Psoas muscle (tissue), 8 donors: ENCODE results near the gene NEK6. TPM values are rescaled to one million over a fixed set of nuclear protein-coding genes. Genes with fewer than 3 reads are reported as not detected.

Experiments used
- ATAC-seq, 4 donors: fragments of 200-7000 bp; cut with Tn5 transposase; one replicate each; pipeline ENCODE4 v1.9.1; 2020; ENCODE audit warnings: moderate library complexity in 3 of 4, mild to moderate bottlenecking in 2 of 4
- DNase-seq, 2 donors: peaks; one replicate each; pipeline ENCODE4 v3.0.0-alpha.2; 2020
- H3K27ac ChIP-seq: fragments of 200-600 bp; one replicate; pipeline ENCODE4 v1.8.0; 2022
- H3K27me3 ChIP-seq, 3 donors: fragments of 200-600 bp in 1 of 3; one replicate each; pipeline versions ENCODE4 v1.6.1 to v1.8.0; 2013 to 2022; ENCODE audit warnings: low read length in 2 of 3, mild to moderate bottlenecking in 2 of 3, moderate library complexity in 1 of 3; ENCODE audit not compliant: insufficient read depth in 3 of 3
- H3K36me3 ChIP-seq, 2 donors: fragments of 200-600 bp in 1 of 2; one replicate each; pipeline versions ENCODE4 v1.6.1 to v1.8.0; 2013 to 2022; ENCODE audit warnings: low read depth in 1 of 2, mild to moderate bottlenecking in 1 of 2, moderate library complexity in 1 of 2; ENCODE audit not compliant: insufficient read depth in 1 of 2
- H3K4me1 ChIP-seq: fragments of 200-600 bp; one replicate; pipeline ENCODE4 v1.8.0; 2022
- H3K4me3 ChIP-seq: fragments of 200-600 bp; one replicate; pipeline ENCODE4 v1.8.0; 2022; ENCODE audit warnings: mild to moderate bottlenecking
- H3K9me3 ChIP-seq: fragments of 200-600 bp; one replicate; pipeline ENCODE4 v1.8.0; 2022
- WGBS, 3 donors: extraction: QIAGEN DNeasy Blood & Tissue Kit; methylation state at CpG; one replicate each; pipeline versions ENCODE4 v1.1.6 to v1.1.7; 2013; 5-methylcytosine and 5-hydroxymethylcytosine counted together
- intact Hi-C, 2 donors: fragments of 100-400 bp; cut with DNase I; formaldehyde crosslinking; loops; one replicate each; pipeline versions ENCODE4 v1.11.0 to v1.14.2; 2022
- polyA plus RNA-seq, 3 donors: library from polyadenylated mRNA; stranded (reverse); fragments of 200-250 nt; gene quantifications; one replicate each; pipeline ENCODE4 v1.2.3, GENCODE V29; 2013
- total RNA-seq, 4 donors: library from RNA; stranded (reverse); fragmentation: NEBNext Ultra II Directional in 2 of 4; extraction: Animal tissue kit (Norgen Biotek cat#: 25700) in 2 of 4; gene quantifications; one replicate each; pipeline versions ENCODE4 v1.2.1 to v1.2.4, GENCODE V29; 2021 to 2023
- TF ChIP-seq, protein P1 (sequence below): fragments of 200-600 bp; IDR thresholded peaks from one replicate; pipeline ENCODE4 v1.8.0; 2022; ENCODE audit warnings: antibody characterized with exemption
- donor health status: healthy with polysubstance abuse.
- donor health status: DM: no; HTN: no; CAD: no; lungs with moderate emphysema.
- donor health status: Bipolar disorder and iron deficiency.
- donor health status: healthy.
- donor health status: DM: yes; HTN: yes; CAD: no.
- donor health status: DM: no; HTN: no; CAD: no.
- donor health status: DM: no; HTN: no; CAD: no.
- donor health status: DM: yes; HTN: yes; CAD: no.

Gene NEK6
- total and polyA plus RNA-seq, 7 donors = 2.0 to 16.0 (median 5.3) TPM

DNA sequence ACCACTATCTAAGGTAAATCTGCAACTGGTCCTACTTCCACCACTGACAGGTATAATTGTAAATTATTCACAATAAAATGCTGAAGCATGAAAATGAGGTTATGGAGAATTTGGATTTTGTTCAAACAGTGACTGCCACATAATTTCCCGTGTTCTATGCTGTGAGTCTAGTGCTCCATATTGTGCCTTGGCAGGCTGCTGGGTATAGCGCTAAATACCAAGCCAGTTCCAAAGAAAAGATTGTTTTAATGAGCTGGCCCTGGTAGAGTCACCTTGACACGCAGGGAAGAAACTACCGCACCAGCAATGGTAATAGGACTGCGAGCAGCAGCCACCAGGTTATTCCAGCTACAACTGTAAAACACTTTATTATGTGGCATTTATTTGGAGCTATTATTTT, 127.1 kb downstream of the NEK6 start:
- 74 to 80% (median 74%) methylated on average over 5 of the region's 5 CpGs for whole genome bisulfite sequencing, 3 donors
- TF ChIP-seq, protein P1, sequence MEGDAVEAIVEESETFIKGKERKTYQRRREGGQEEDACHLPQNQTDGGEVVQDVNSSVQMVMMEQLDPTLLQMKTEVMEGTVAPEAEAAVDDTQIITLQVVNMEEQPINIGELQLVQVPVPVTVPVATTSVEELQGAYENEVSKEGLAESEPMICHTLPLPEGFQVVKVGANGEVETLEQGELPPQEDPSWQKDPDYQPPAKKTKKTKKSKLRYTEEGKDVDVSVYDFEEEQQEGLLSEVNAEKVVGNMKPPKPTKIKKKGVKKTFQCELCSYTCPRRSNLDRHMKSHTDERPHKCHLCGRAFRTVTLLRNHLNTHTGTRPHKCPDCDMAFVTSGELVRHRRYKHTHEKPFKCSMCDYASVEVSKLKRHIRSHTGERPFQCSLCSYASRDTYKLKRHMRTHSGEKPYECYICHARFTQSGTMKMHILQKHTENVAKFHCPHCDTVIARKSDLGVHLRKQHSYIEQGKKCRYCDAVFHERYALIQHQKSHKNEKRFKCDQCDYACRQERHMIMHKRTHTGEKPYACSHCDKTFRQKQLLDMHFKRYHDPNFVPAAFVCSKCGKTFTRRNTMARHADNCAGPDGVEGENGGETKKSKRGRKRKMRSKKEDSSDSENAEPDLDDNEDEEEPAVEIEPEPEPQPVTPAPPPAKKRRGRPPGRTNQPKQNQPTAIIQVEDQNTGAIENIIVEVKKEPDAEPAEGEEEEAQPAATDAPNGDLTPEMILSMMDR = no peak
- H3K4me3 ChIP-seq = no peak overlapping the region
- no peak overlapping the region for H3K27ac ChIP-seq
- no peaks in the 10 kb centered on the region for H3K27me3 ChIP-seq
- DNase-seq (no peak), ATAC-seq (no peak)
- intact Hi-C loops = no loop called here
- H3K36me3 ChIP-seq = peaks cover 5 to 29% of the 10 kb centered on the region in 2 donors
- H3K9me3 ChIP-seq = no peaks in the 10 kb centered on the region
- peaks cover 20% of the 10 kb centered on the region for H3K4me1 ChIP-seq

DNA sequence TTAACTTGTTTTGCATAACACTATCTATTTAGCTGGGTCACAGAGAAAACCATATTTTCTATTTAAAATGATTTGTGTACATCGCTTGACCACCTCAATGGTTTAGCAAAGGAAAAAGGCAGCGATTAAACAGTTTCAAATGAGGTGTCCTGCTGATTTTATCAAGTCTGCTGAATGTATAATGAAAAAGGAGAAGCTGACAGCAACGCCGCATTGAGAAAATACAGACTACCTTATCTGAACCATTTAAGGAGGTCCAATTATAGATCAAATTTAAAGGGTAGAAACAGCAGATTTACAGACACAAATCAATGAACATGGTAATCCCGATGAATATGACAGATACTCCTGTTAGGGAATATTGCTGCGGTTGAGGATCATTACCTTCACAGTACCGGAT, 127.9 kb downstream of the NEK6 start:
- no peak overlapping the region for H3K27ac ChIP-seq
- H3K4me1 ChIP-seq = peaks cover 22% of the 10 kb centered on the region
- 83 to 96% (median 89%) methylated on average over 7 of the region's 7 CpGs for WGBS, 3 donors
- no peaks in the 10 kb centered on the region for H3K9me3 ChIP-seq
- no peaks in the 10 kb centered on the region for H3K27me3 ChIP-seq
- intact Hi-C loops = no loop called here
- TF ChIP-seq, protein P1 = no peak
- H3K36me3 ChIP-seq = peaks cover 5 to 24% of the 10 kb centered on the region in 2 donors
- DNase-seq (no peak), ATAC-seq (no peak)
- H3K4me3 ChIP-seq = no peak overlapping the region

DNA sequence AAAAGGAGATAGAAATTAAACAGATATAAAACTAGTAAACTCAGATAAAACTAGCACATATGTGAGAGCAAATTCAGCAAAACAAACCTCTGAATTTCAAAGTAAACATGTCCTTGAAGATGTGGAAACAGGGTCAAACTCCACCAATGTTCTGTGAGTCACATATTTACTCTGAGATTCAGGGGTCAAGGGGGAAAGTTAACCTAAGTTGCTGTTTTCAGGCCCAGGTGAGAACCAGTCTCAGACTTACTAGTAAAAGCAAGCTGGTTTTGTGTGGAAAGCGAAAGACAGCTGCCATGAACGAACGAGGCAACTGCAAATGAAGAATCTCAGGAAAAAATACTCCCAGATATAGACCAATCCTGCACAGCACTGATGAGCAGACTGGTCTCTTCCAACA, 128.5 kb downstream of the NEK6 start:
- H3K9me3 ChIP-seq = no peaks in the 10 kb centered on the region
- H3K27ac ChIP-seq = no peak overlapping the region
- DNase-seq (no peak), ATAC-seq (no peak)
- no peak overlapping the region for H3K4me3 ChIP-seq
- TF ChIP-seq, protein P1 = no peak
- peaks cover 28% of the 10 kb centered on the region for H3K4me1 ChIP-seq
- intact Hi-C loops = no loop called here
- H3K36me3 ChIP-seq = peaks cover 5 to 24% of the 10 kb centered on the region in 2 donors
- H3K27me3 ChIP-seq = no peaks in the 10 kb centered on the region
- 72 to 92% (median 77%) methylated on average over 3 of the region's 3 CpGs for WGBS, 3 donors

DNA sequence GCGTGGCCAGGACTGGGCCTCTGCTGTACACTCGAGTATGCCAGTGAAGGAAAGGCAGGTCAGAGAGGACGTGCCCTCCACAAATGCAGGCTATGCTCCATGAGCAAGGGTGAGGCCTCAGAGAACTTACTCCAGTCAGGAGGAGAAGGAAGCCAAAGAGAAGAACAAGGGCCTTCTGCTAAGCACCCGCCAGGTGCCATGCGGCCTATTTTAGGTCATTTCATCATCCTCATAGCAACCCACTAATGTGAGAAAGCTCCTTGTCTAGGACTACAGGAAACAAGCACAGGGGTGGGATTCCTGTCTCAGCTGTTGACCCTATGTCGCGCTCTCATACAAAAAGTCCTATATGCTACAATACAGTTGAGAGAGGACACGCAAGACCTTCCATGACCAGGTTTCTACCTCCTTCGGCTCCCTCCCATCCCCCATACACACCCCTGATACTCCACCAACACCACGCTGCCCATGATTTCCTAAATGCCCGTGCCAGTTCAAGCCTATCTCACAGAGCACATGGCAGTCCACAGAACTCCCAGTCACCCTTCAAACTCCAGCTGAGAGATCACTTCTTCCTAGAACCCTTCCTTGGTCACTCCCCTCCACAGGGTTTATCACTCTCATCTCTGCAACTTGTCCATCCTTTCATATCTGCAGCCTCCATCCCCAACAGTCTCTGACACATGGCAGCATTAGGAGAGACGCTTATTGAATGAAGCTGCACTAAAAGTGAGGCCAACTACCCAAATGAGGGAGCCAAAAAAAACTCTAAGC, 130.7 kb downstream of the NEK6 start:
- ATAC-seq (peak; percentile 41 to 61 (median 52)), DNase-seq (no peak)
- TF ChIP-seq, protein P1 = no peak
- Histone ChIP-seq H3K27me3 (no peaks in the 10 kb centered on the region), H3K4me3 (no peak overlapping the region), H3K27ac (peak overlapping the region; percentile 59), H3K9me3 (no peaks in the 10 kb centered on the region), H3K4me1 (peaks cover 51% of the 10 kb centered on the region), H3K36me3 (peaks cover 4 to 11% of the 10 kb centered on the region in 2 donors)
- intact Hi-C loops = no loop called here
- 67 to 88% (median 74%) methylated on average over 12 of the region's 12 CpGs for WGBS, 3 donors
